ENCODE measurements around the gene CCN5.
"Not testable (repeated sequence)": the region's sequence is repeated elsewhere in the genome, so short reads cannot be mapped to it uniquely, and the experiment has no call there.

Gene CCN5, protein sequence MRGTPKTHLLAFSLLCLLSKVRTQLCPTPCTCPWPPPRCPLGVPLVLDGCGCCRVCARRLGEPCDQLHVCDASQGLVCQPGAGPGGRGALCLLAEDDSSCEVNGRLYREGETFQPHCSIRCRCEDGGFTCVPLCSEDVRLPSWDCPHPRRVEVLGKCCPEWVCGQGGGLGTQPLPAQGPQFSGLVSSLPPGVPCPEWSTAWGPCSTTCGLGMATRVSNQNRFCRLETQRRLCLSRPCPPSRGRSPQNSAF

DNA sequence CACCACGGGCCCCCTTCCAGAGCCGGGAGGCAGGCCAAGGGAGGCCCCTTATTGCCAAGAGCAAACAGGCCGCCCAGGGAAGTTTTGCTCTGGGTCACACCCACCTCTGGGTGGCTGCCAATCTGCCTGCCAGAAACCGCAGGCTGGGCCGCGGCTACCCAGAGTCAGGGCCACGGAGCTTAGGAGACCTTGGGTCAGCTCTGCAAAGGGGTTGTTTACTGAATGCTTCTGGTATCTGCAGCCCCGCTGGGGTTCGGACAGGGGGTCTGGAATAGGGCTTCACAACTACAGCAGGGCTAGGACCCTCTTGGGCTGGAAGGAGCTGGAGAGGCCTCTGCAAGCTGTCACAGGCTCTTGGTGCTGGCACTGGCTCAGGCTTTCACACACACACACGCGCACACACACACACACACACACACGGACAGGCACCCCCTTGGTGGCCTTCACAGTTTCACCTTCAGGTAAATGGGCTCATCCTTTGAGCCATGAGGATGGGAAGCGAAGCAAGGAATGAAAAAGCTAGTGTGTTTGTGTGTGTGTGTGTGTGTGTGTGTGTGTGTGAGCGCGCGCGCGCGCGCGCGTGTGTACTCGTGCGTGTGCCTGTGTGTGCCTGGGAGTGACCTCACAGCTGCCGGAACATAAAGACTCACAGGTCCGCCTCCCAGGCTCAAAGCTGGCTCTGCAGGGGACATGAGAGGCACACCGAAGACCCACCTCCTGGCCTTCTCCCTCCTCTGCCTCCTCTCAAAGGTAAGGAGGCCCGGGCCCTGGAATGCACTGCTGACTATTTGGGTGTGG, at the start of gene CCN5:
Gene CCN5, plus strand, starts transcription at position 669 of the 798 bp plus-strand sequence. Its CDS starts 22 bp downstream, at position 691.
- DNase-seq, result peak; percentile 90

DNA sequence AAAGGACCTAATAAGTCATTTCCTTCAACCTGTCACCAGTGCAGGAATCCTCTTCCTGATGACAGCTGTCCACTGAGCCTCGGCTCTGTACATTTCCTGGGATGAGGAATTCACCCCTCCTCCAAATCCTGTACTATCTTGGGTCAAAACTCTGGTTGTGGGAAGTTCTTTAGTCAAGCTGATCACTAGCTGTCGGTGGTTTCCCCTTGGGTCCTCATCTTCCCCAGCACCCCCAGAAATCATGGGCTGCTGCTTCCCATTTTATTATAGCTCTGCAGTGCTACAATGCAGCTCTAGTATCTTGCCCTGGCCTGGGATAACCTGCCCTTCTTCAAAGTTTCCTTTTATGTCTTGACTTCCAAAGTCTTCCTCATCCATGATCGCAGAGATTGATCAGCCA, 49.1 kb upstream of the CCN5 start:
- DNase-seq, result no peak

DNA sequence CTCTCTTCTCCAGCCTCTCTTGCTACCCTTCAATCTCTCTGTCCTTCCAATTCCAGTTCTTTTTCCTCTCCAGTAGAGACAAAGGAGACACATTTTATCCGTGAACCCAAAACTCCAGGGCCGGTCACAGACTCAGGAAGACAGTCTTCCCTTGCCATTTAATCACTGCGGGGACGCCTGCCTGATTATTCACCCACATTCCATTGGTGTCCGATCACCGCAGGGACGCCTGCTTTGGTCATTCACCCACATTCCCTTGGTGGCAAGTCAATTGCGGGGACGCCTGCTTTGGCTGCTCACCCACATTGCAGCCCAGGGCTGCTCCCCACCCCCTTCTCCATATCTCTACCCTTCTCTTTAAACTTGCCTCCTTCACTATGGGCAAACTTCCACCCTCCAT, 44.3 kb upstream of the CCN5 start:
- DNase-seq, result not testable (repeated sequence)

DNA sequence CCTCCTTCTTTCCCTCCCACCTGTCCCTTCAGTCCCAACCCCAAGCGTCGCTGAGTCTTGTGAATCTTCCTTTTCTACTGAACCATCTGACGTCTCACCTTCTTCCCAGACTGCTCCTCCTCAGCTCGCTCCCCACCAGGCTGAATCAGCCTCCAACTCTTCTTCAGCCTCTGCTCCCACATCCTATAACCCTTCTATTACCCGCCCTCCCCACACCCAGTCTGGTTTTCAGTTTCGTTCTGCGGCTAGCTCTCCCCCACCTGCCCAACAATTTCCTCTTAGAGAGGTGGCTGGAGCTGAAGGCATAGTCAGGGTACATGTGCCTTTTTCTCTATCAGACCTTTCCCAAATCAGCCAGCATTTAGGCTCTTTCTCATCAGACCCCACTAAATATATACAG, 43.6 kb upstream of the CCN5 start:
- not testable (repeated sequence) for DNase-seq

DNA sequence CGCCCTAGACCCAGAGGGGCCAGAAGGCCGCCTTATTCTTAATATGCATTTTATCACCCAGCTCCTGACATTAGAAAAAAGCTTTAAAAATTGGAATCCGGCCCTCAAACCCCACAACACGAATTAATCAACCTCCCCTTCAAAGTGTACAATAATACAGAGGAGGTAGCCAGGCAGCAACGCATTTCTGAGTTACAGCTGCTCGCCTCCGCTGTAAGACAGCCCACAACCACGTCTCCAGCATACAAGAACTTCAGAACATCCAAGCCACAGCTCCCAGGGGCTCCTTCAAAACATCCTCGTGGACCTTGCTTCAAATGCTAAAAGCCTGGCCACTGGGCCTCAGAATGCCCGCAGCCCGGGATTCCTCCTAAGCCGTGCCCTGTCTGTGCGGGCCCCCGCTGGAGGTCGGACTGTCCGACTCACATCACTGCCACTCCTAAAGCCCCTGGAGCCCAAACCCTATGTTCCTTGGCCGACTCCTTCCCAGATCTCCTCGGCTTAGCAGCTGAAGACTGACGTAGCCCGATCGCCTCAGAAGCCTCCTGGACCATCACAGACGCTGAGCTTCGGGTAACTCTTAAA, 42.8 kb upstream of the CCN5 start:
- DNase-seq, result not testable (repeated sequence)

DNA sequence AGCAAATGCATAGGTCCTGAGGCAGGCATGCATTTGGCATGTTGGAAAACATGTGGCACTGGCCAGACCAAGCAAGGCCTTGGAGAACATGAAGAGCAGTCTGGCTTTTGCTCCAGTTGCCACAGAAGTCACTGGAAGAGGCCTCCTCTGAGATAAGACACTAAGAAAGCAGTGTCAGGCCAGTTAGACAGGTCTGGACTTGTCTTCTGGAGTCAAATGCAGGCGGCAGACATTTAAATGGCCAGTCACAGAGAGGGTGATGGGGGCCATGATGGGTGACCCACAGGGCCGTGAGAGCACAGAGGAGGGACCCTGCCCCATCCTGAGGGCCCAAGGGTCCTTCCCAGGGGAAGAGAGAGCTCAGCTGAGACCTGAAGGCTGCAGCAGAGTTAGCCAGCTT, 36.9 kb upstream of the CCN5 start:
- DNase-seq, result no peak

DNA sequence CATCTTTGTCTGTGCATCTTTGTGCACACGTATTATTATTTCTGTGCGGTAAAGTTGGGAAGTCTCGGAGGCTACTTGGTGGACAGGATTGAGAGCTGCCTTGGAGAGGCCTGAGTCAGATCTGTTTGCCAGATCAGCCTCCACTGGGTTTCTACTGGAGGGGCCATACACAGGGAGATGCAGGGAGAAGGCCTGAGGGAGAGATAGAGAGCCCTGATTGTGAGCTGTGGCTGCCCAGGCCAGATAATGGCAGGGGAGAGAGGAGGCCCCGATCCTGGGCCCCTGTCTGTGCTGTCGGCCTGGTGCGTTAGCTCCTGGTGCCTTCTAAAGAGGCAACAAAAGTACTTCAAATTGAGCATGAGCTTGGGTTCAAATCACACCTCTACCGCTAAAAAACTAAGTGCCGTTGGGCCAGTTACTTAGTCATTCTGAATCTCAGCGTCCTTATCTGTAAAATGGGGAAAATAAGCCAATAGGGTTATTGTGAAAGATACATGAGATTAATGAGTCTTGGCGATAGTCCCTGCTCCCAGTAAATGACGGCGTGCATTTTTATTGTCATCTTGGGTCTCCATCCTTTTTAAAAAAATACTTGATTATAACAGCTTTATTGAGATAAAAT, 36.1 kb upstream of the CCN5 start:
- DNase-seq, result no peak

DNA sequence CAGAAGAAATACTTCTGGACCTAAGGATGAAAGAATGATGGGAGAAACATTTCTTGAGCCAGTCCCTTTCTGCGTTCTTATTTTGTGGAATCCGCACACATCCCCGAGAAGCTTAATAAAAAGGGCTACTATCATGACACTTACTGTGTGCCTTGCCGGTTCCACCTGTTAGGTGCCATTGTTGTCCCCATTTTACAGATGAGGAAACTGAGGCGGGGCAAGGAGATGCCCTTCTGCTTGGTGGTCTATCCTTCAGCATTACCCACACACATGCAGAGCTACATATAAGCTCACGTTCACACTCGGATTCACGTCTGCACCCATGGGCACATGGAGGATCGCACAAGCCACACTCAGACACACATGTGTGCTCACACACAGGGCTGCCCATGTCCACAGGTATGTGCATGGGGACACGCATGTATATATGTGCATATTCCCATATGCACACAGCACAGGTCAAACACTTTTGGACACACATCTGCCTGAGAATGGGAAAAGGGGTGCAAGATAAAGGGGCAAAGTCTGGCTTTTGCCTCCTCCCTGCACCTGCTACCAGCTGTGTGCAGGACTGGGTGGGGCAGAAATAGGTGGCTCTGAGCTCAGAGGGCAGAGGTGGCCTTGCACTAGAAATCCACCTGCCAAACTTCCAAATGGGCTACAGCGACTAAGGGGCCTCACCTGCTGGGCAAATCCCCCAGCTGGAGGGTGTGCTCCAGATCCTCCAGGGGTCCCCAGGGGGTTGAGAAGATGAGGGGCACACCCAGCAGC, 33.2 kb upstream of the CCN5 start:
- DNase-seq, result no peak

DNA sequence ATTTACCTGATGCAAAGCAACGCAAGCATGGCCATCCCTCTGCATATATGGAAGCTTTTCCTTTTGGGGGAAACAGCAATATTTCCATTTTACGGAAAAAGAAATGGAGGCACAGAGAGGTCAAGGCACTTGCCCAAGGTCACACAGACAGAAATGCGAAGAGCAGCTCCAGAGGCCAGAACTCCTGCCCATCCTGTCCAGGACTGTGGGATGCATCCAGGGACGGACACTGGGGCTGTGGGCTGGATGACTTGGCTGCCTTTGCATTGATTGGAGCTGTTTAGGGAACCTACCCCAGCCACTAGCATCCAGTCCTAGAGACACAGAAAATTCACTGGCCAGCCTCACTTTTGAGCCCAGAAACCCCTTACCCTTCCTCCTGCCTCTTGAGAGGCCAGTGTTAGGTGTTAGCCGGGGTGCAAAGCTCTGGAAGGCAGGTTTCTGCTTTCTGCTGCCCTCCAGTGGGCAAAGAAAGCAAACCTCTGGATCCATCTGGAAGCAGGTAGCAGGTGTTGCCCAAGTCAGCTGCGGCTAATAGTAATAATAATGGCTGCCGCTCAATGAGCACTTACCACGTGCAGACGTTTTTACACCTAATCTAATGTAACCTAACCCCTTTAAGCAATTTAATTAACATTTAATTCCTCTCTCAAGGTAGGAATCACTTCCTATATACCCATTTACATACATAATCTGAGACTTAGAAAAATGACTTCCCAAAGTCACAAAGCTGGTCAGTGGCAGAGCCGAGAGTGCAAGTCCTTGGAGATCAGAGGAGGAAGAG, 31.7 kb upstream of the CCN5 start:
- peak; percentile 42 for DNase-seq

DNA sequence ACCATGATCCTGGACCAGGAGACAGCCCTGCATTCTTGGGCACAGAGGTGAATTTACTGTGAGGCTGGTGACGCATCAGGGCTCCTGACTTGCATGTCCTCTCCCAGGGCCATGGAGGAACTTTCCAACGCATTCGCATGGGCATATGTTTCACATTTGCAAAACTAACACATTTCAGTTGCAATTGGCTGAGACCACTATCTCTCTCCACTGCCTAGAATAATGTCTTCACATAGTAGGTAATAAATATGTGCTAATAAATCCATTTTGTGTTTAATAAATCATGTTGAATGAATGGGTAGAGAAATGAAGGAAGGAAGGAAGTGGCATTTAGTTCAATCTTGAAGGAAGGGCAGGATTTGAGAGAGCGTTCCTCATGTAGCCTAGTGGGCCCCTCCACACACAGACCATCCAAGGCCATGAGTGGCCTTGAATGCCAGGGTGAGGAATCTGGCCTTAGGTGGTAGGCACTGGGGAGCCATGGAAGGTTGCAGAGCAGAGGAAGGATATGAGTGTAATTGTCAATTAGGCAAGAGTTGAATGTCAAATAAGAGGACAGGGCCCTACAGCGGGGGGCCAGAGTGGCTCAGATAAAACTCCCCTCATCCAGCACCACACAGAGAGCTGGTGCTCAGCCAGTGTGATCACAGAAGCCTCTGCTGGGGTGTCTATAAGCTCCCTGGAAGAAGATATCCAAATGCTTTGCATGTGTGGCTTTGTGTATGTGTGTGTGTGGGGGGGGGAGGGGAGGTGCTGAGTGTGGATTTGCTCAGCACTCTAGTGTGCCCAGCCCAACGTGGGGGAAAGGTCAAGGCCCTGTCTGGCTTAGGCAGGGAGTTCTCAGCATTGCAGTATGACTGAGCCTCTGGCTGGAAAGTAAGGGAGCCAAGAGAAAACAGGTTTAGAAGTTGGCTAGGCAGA, 30.9 kb upstream of the CCN5 start:
- no peak for DNase-seq

DNA sequence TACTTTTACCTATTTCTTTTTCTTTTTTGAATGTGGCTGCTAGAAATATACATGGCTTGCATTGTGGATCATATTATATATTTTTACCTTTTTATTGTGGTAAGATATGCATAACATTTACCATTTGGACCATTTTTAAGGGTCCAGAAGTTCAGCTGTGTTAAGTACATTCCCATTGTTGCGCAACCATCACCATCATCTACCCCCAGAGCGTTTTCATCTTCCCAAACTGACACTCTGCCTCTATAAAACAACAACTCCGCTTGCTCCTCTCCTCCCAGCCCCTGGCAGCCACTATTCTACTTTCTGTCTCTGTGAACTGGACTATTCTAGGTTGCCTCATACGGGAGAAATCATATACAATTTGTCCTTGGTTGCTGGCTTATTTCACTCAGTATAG, 28.2 kb upstream of the CCN5 start:
- no peak for DNase-seq

DNA sequence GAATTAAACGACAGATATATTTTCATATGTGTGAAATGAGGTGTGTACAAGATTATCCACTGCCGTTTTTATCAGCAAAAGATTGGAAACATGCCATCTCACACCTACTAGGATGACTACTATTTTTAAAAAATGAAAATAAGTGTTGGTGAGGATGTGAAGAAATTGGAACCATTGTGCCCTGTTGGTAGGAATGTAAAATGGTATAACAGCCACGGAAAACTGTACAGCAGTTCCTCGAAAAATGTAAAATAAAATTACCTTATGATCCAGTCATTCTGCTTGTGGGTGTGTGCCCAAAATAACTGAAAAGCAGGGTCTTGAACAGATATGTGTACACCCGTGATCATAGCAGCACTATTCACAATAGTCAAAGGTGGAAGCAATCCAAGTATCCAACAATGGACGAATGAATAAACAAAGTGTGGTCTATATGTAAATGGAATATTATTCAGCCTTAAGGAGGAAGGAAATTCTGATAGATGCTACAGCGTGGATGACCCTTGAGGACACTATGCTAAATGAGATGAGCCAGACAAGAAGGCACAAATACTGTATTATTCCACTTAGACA, 27.0 kb upstream of the CCN5 start:
- no peak for DNase-seq

DNA sequence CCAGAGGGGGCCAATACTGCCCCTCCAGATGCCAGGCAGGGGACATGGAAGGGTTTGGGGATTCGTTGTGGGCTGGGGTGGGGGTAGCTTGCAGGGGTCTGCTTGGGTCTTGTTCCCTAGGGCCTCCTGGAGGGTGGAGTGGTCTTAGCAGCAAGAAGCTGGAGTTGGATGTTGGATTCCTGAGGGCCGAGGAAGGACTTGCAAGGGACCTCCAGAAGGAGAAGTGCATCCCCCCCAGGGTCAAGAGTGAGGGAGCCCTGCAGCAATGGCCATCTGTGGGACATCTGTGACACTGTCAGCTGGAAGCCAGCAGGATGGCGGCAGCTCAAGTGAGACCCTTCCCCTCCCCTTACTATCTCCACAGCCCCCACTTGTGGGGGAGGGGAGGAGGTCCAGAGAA, 25.4 kb upstream of the CCN5 start:
- DNase-seq, result no peak

DNA sequence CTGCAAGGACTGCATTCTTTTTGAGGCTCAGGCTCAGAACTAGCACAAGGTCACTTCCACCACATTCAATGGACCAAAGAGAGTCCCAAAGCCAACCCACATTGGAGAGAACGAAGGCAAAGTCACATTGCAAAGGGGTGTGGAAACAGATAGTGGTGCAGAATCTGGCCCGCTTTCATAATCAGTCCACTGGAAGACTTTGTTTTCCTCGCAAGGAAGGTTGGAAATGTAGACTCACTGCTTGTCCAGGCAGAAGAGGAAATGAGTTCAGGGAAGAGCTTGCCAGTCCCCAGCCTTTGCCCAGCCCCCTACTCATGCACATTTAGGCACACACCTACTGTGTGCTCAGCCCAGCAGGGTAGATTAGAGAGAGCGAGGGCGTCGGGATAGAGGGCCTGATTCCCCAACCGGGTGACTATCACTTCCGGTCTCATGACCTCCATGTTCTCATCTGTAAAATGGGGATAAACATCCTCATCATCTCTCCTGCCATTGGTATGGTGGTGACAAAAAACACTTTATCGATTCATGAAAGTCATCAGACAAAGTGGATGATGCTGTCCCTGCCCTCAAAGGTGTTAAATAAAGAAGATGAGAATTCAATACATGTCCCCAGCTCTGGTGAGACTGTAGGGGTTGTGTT, 24.3 kb upstream of the CCN5 start:
- DNase-seq, result no peak

DNA sequence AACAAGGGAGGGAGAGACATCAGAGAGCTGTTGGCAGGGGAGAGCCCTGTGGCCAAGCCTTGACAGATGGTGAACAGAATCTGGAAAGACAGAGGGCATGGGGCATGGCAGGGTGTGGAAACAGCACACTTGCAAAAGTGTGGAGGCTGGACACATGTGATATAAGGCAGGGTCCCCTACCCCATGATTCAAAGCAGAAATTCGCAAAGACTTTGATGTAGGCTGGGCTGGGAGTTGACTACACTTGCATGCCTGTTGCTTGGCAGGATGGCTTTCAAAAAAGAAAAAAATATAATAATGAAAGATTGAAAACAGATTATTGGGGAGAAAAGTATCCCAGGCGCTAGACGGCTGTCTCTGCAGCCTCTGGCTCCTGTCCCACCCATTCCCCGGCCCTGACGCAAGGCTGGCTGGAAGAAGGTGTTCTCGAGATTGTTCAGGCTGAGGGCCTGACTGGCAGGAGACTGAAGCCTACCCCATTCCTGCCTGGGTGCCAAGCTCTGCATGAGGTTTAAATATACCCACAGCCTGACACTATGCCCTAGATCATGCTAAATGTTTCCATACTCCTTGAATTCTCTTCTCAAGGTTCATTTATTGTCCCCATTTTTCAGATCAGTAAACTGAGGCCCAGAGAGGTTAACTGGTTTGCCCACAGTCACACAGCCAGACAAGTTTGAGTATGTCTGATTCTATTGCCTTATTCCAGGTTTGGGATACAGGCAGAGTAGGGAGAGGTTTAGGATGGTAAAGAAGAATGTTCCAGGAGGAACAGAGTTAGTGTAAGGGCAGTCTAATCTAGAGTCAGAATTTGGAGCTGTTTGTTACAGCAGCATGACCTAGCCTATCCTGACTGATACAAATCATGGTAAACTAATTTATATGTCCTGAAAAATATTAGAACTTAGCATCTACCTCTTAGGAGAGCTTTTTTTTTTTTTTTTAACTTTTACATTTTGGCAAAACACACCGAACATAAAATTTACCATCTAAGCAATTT, 23.4 kb upstream of the CCN5 start:
- DNase-seq, result peak; percentile 62

DNA sequence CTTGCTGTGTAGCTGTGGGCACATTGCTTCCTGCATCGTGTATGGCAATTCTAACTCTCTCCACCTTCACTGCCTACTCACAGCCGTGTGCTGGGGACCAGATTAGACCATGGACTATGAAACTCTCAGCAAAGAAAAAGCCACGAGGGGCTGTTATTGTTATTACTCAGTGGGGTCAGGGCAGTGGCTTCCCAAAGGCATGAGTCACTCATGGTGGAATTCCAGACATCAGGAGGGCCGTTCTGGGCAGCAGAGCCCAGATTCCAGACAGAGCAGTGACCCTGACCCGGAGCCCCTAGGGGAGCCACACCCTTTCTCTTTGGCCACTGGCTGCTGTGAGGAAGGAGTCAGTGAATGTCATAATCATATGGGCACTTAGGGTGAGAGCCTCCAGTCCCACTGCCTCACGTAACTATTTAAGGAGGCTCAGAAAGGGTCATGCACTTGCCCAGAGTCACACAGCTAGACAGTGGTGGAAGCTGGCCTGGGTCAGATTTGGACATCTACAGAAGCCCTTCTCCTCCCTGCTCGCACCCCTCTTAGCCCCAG, 22.2 kb upstream of the CCN5 start:
- no peak for DNase-seq

DNA sequence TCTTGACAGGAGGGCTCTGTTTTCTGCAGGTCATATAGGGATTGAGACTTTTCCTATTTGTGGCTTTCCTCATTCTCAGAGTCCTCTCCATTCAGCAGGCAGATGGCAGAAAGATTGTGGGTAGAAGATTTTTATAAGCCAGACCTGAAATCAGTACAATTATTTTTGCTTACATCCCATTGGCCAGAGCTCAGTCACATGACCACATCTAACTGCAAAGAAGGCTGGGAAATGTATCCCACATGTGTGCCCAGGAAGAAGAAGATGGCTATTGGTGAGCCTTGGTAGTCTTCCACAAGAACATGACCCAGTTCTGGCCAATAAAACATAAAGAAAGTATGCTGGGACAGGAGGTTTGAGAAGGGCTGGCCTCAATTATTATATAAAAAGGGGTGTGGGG, 21.5 kb upstream of the CCN5 start:
- no peak for DNase-seq

DNA sequence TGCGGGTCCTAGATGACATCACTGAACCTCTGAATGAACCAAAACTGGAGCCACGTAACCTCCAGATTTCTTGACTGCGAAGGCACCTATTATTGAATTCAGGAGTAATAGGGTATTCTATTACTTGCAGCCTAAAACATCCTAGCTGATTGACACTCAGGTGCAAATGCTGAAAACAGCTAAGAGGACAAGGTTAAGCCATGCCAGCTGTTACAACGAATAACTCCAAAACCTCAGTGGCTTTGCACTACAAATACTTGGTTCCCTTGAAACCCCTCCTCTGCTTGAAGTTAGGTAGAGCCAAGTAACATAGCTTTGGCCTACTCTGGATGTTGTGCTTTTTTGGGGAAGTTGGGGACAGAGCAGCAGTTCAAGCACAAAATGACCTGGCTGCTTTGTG, 21.0 kb upstream of the CCN5 start:
- DNase-seq, result no peak
